Liver (tissue), 9 donors: Measurements from ENCODE around the gene GLT6D1. TPM values are rescaled to one million over a fixed set of nuclear protein-coding genes. Genes with fewer than 3 reads are reported as not detected.

Experiments used
- DNase-seq: peaks from one replicate; pipeline ENCODE4 v3.0.0-alpha.2; 2017; ENCODE audit warnings: low spot score
- H3K27ac ChIP-seq, 2 donors: one replicate each; pipeline ENCODE4 v1.7.0; 2013; ENCODE audit warnings: inconsistent platforms in 2 of 2, low read length in 2 of 2, control low read depth in 1 of 2, low read depth in 1 of 2, mild to moderate bottlenecking in 1 of 2
- H3K27me3 ChIP-seq, 4 donors: one replicate each; pipeline versions ENCODE4 v1.6.1 to v1.7.0; 2013; ENCODE audit warnings: low read length in 3 of 4, inconsistent platforms in 1 of 4, mild to moderate bottlenecking in 1 of 4, moderate library complexity in 1 of 4; ENCODE audit not compliant: control insufficient read depth in 4 of 4, insufficient read depth in 4 of 4
- H3K36me3 ChIP-seq, 4 donors: one replicate each; pipeline versions ENCODE4 v1.6.1 to v1.7.0; 2013; ENCODE audit warnings: low read length in 3 of 4, mild to moderate bottlenecking in 3 of 4, low read depth in 1 of 4, moderate library complexity in 1 of 4; ENCODE audit not compliant: control insufficient read depth in 4 of 4, insufficient read depth in 3 of 4
- H3K4me1 ChIP-seq, 4 donors: one replicate each; pipeline versions ENCODE4 v1.6.1 to v1.7.0; 2013; ENCODE audit warnings: low read length in 3 of 4, mild to moderate bottlenecking in 3 of 4, moderate library complexity in 1 of 4; ENCODE audit not compliant: control insufficient read depth in 4 of 4, insufficient read depth in 4 of 4
- H3K4me3 ChIP-seq, 3 donors: one replicate each; pipeline versions ENCODE4 v1.6.1 to v1.7.0; 2013; ENCODE audit warnings: low read length in 3 of 3, control low read depth in 1 of 3, low read depth in 1 of 3, mild to moderate bottlenecking in 1 of 3
- H3K9ac ChIP-seq, 2 donors: one replicate each; pipeline ENCODE4 v1.7.0; 2013; ENCODE audit warnings: low read length in 2 of 2, mild to moderate bottlenecking in 2 of 2, moderate library complexity in 2 of 2, control low read depth in 1 of 2, low read depth in 1 of 2
- H3K9me3 ChIP-seq, 4 donors: one replicate each; pipeline versions ENCODE4 v1.6.1 to v1.7.0; 2013; ENCODE audit warnings: low read length in 3 of 4; ENCODE audit not compliant: control insufficient read depth in 4 of 4
- FOXA1 ChIP-seq: IDR thresholded peaks from 2 replicates; pipeline ENCODE4 v1.6.1; 2016; ENCODE audit warnings: antibody characterized with exemption
- FOXA2 ChIP-seq: IDR thresholded peaks from 2 replicates; pipeline ENCODE4 v1.6.1; 2016; ENCODE audit warnings: antibody characterized with exemption
- HNF4A ChIP-seq, 2 donors: conservative IDR thresholded peaks; 2 replicates each; pipeline ENCODE4 v1.6.1; 2016; ENCODE audit warnings: antibody characterized with exemption in 2 of 2, mild to moderate bottlenecking in 2 of 2
- NR2F2 ChIP-seq: IDR thresholded peaks from 2 replicates; pipeline ENCODE4 v1.6.1; 2016; ENCODE audit warnings: antibody characterized with exemption
- RAD21 ChIP-seq, 2 donors: IDR thresholded peaks; 2 replicates each; pipeline ENCODE4 v1.6.1; 2016; ENCODE audit warnings: antibody characterized with exemption in 2 of 2, mild to moderate bottlenecking in 2 of 2
- RXRA ChIP-seq, 2 donors: IDR thresholded peaks; 2 replicates each; pipeline ENCODE4 v1.6.1; 2017 to 2018; ENCODE audit warnings: antibody characterized with exemption in 2 of 2, mild to moderate bottlenecking in 1 of 2
- SP1 ChIP-seq: IDR thresholded peaks from 2 replicates; pipeline ENCODE4 v1.6.1; 2018; ENCODE audit warnings: antibody characterized with exemption, mild to moderate bottlenecking
- TAF1 ChIP-seq: conservative IDR thresholded peaks from 2 replicates; pipeline ENCODE4 v1.6.1; 2016; ENCODE audit warnings: antibody characterized with exemption, mild to moderate bottlenecking
- YY1 ChIP-seq: IDR thresholded peaks from 2 replicates; pipeline ENCODE4 v1.6.1; 2016; ENCODE audit warnings: antibody characterized with exemption, mild to moderate bottlenecking
- WGBS: extraction: QIAGEN DNeasy Blood & Tissue Kit; methylation state at CpG from one replicate; pipeline ENCODE4 v1.1.7; 2013; 5-methylcytosine and 5-hydroxymethylcytosine counted together
- polyA plus RNA-seq, 2 donors: library from polyadenylated mRNA; stranded (reverse) in 1 of 2; unstranded in 1 of 2; fragments of 200-250 nt in 1 of 2; fragments of >200 nt in 1 of 2; fragmentation: Nextera tagmentation in 1 of 2; extraction: Ambion mirVana in 1 of 2; gene quantifications; one replicate each; pipeline versions ENCODE4 v1.2.1 to v1.2.3, GENCODE V29; 2013 to 2015
- total RNA-seq, 2 donors: library from RNA; depleted of rRNA; stranded (reverse); fragments of >200 nt; gene quantifications; one replicate each; pipeline ENCODE4 v1.2.3, GENCODE V29; 2014
- TF ChIP-seq, protein P1 (sequence below): IDR thresholded peaks from 2 replicates; pipeline ENCODE4 v1.6.1; 2016; ENCODE audit warnings: antibody characterized with exemption, mild to moderate bottlenecking
- TF ChIP-seq, protein P2 (sequence below): IDR thresholded peaks from 2 replicates; pipeline ENCODE4 v1.6.1; 2016; ENCODE audit warnings: antibody characterized with exemption
- TF ChIP-seq, protein P3 (sequence below): IDR thresholded peaks from 2 replicates; pipeline ENCODE4 v1.6.1; 2016; ENCODE audit warnings: antibody characterized with exemption
- donor health status: healthy.
- donor health status: healthy.
- donor health status: healthy.
- donor health status: healthy.
- donor health status: healthy.

Gene GLT6D1
- total and polyA plus RNA-seq, 4 donors, result not detected

DNA sequence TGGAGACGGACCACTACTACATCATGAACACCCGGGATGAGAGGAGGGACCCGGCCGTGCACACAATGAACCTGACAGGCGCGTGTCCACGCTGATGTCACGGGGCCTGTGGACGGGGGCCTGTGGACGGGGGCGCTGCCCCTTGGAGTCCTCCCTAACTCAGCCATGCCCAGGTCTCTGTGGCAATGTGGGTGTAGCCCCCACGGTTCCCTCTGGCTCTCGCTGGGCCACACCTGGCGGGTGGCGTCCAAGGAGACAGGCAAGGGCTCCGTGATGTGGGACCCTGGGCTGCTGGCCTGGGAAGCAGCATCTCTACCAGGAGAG lies 55.7 kb downstream of the GLT6D1 start:
- TF ChIP-seq HNF4A (conservative IDR thresholded peaks at IDR 0.05) (no peak), YY1 (no peak)
- TF ChIP-seq, protein P1, sequence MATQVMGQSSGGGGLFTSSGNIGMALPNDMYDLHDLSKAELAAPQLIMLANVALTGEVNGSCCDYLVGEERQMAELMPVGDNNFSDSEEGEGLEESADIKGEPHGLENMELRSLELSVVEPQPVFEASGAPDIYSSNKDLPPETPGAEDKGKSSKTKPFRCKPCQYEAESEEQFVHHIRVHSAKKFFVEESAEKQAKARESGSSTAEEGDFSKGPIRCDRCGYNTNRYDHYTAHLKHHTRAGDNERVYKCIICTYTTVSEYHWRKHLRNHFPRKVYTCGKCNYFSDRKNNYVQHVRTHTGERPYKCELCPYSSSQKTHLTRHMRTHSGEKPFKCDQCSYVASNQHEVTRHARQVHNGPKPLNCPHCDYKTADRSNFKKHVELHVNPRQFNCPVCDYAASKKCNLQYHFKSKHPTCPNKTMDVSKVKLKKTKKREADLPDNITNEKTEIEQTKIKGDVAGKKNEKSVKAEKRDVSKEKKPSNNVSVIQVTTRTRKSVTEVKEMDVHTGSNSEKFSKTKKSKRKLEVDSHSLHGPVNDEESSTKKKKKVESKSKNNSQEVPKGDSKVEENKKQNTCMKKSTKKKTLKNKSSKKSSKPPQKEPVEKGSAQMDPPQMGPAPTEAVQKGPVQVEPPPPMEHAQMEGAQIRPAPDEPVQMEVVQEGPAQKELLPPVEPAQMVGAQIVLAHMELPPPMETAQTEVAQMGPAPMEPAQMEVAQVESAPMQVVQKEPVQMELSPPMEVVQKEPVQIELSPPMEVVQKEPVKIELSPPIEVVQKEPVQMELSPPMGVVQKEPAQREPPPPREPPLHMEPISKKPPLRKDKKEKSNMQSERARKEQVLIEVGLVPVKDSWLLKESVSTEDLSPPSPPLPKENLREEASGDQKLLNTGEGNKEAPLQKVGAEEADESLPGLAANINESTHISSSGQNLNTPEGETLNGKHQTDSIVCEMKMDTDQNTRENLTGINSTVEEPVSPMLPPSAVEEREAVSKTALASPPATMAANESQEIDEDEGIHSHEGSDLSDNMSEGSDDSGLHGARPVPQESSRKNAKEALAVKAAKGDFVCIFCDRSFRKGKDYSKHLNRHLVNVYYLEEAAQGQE, result no peak
- Histone ChIP-seq H3K27ac (no peak overlapping the region), H3K4me3 (no peak overlapping the region), H3K27me3 (no peaks in the 10 kb centered on the region), H3K4me1 (no peaks in the 10 kb centered on the region), H3K9ac (no peak overlapping the region), H3K36me3 (no peaks in the 10 kb centered on the region), H3K9me3 (no peaks in the 10 kb centered on the region)
- 92% methylated on average over 16 of the region's 16 CpGs for WGBS
- DNase-seq, result no peak

DNA sequence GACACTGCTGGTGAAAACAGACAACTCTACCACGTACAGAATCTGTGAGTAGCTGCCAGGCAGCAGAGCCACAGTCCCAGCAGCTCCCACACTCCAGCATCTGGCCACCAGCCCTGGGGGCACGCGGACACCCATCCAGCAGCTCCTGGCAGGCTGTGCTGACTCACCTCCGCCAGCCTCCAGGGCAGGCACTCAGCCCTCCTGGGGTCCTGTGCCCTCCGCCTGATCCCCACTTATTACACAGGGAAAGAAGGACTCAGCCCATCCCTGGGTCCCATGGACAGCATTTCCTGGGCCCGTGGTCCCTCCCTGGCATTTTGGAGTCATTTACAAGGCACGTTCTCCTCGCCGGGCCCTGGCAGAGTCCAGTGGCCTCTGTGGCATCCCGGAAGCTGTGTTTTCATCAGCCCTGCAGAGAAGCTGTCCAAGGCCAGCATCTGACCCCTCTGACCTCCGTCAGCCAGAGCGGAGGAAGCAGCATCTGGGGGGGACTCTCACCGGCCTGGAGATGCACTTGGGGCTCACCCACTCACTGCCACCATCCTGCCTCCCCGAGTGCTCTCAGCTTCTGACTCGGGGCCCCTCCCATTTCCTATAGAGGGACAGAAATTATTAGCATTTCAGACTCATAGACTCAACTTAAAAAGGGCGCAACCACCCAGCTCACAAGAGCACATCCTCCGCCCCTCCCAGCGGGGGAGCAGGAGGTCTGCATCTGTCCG lies 56.2 kb downstream of the GLT6D1 start:
- Histone ChIP-seq H3K27me3 (no peaks in the 10 kb centered on the region), H3K4me1 (no peaks in the 10 kb centered on the region), H3K4me3 (no peak overlapping the region), H3K9ac (no peak overlapping the region), H3K9me3 (no peaks in the 10 kb centered on the region), H3K27ac (no peak overlapping the region), H3K36me3 (no peaks in the 10 kb centered on the region)
- WGBS, result 76% methylated on average over 19 of the region's 19 CpGs
- TF ChIP-seq YY1 (no peak), TAF1 (no peak), RXRA (IDR thresholded peaks at IDR 0.05) (no peak)
- TF ChIP-seq, protein P1, result no peak
- DNase-seq, result no peak

DNA sequence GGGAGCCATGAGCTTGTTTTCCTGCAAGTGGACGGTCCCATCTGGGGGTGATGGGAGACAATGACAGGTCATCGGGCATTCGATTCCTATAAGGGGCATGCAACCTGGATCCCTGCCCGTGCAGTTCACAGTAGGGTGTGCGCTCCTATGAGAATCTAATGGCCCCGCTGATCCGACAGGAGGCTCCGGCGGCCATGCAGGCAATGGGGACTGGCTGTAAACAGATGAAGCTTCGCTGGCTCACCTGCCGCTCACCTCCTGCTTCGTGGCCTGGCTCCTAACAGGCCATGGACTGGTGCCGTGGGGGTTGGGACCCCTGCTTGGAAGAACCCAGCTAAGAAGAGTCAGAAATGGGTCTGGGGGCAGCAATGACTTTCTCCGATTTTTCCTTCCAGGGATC lies 56.8 kb downstream of the GLT6D1 start:
- TF ChIP-seq RAD21 (IDR thresholded peaks at IDR 0.05), result no peak
- TF ChIP-seq, protein P2, sequence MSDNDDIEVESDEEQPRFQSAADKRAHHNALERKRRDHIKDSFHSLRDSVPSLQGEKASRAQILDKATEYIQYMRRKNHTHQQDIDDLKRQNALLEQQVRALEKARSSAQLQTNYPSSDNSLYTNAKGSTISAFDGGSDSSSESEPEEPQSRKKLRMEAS, result no peak
- TF ChIP-seq, protein P3, sequence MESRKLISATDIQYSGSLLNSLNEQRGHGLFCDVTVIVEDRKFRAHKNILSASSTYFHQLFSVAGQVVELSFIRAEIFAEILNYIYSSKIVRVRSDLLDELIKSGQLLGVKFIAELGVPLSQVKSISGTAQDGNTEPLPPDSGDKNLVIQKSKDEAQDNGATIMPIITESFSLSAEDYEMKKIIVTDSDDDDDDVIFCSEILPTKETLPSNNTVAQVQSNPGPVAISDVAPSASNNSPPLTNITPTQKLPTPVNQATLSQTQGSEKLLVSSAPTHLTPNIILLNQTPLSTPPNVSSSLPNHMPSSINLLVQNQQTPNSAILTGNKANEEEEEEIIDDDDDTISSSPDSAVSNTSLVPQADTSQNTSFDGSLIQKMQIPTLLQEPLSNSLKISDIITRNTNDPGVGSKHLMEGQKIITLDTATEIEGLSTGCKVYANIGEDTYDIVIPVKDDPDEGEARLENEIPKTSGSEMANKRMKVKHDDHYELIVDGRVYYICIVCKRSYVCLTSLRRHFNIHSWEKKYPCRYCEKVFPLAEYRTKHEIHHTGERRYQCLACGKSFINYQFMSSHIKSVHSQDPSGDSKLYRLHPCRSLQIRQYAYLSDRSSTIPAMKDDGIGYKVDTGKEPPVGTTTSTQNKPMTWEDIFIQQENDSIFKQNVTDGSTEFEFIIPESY, result no peak
- no peak for TF ChIP-seq NR2F2
- TF ChIP-seq RXRA (IDR thresholded peaks at IDR 0.05), result no peak
- no peak for TF ChIP-seq TAF1
- no peak for TF ChIP-seq FOXA2
- TF ChIP-seq YY1, result no peak
- TF ChIP-seq, protein P1, result no peak
- TF ChIP-seq FOXA1, result no peak
- TF ChIP-seq SP1, result no peak
- TF ChIP-seq HNF4A (conservative IDR thresholded peaks at IDR 0.05), result no peak
- Histone ChIP-seq H3K27ac (no peak overlapping the region), H3K9ac (no peak overlapping the region), H3K27me3 (no peaks in the 10 kb centered on the region), H3K4me1 (no peaks in the 10 kb centered on the region), H3K36me3 (no peaks in the 10 kb centered on the region), H3K4me3 (no peak overlapping the region), H3K9me3 (no peaks in the 10 kb centered on the region)
- WGBS, result 86% methylated on average over 14 of the region's 14 CpGs
- DNase-seq, result no peak
